ENCODE measurements around the gene DUS4L. TPM values are rescaled to one million over a fixed set of nuclear protein-coding genes. Genes with fewer than 3 reads are reported as not detected.

The DUS4L gene
- total and polyA plus RNA-seq, 2 of the 13 experiments (the other 11 are each of a cell fraction or from before 2014, with no cell fraction given) = 5.6 to 9.8 TPM

GRCh38 chr7:107579885-107580715 is 16.3 kb downstream of the DUS4L start, which contains the start of gene BCAP29 (continued):
- TF ChIP-seq ZNF574 (CRISPR knock-in tag; IDR thresholded peaks at IDR 0.05) (peak; percentile 82), THAP11 (CRISPR knock-in tag; IDR thresholded peaks at IDR 0.05) (peak; percentile 55), HINFP (CRISPR knock-in tag; IDR thresholded peaks at IDR 0.05; ENCODE audit: low read depth) (peak; percentile 36; the same call in 1 of the 2 replicates), ZNF510 (CRISPR knock-in tag; IDR thresholded peaks at IDR 0.05; ENCODE audit: low read depth) (no peak), TFAP4 (IDR thresholded peaks at IDR 0.05; ENCODE audit: borderline replicate concordance, low read depth) (peak; percentile 16; the same call in 1 of the 2 replicates), HNF4A (CRISPR knock-in tag; IDR thresholded peaks at IDR 0.05) (peak; percentile 24; the same call in 1 of the 2 replicates), MBD4 (IDR thresholded peaks at IDR 0.05; ENCODE audit: borderline replicate concordance, low read length) (no peak), PRPF4 (IDR thresholded peaks at IDR 0.05; ENCODE audit: low read depth, low read length, poor library complexity, severe bottlenecking) (no peak), SKI (IDR thresholded peaks at IDR 0.05; ENCODE audit: partially characterized antibody) (peak; percentile 87), CAMTA2 (CRISPR knock-in tag; IDR thresholded peaks at IDR 0.05; ENCODE audit: borderline replicate concordance) (no peak), ETV6 (CRISPR knock-in tag; conservative IDR thresholded peaks at IDR 0.05) (no peak), ZNF598 (CRISPR knock-in tag; IDR thresholded peaks at IDR 0.05; ENCODE audit: borderline replicate concordance) (no peak), PAF1 (CRISPR knock-in tag; IDR thresholded peaks at IDR 0.05) (no peak), ZNF644 (CRISPR knock-in tag; IDR thresholded peaks at IDR 0.05; ENCODE audit: low read depth) (no peak), ZNF7 (CRISPR knock-in tag; IDR thresholded peaks at IDR 0.05) (no peak), NONO (IDR thresholded peaks at IDR 0.05) (no peak), NONO (CRISPR knock-in tag; conservative IDR thresholded peaks at IDR 0.05) (no peak), MTA1 (CRISPR knock-in tag; IDR thresholded peaks at IDR 0.05; ENCODE audit: borderline replicate concordance) (no peak)
- TF ChIP-seq, protein P1, sequence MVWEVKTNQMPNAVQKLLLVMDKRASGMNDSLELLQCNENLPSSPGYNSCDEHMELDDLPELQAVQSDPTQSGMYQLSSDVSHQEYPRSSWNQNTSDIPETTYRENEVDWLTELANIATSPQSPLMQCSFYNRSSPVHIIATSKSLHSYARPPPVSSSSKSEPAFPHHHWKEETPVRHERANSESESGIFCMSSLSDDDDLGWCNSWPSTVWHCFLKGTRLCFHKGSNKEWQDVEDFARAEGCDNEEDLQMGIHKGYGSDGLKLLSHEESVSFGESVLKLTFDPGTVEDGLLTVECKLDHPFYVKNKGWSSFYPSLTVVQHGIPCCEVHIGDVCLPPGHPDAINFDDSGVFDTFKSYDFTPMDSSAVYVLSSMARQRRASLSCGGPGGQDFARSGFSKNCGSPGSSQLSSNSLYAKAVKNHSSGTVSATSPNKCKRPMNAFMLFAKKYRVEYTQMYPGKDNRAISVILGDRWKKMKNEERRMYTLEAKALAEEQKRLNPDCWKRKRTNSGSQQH (CRISPR knock-in tag; IDR thresholded peaks at IDR 0.05; ENCODE audit: low read depth) = no peak
- TF ChIP-seq, protein P2, sequence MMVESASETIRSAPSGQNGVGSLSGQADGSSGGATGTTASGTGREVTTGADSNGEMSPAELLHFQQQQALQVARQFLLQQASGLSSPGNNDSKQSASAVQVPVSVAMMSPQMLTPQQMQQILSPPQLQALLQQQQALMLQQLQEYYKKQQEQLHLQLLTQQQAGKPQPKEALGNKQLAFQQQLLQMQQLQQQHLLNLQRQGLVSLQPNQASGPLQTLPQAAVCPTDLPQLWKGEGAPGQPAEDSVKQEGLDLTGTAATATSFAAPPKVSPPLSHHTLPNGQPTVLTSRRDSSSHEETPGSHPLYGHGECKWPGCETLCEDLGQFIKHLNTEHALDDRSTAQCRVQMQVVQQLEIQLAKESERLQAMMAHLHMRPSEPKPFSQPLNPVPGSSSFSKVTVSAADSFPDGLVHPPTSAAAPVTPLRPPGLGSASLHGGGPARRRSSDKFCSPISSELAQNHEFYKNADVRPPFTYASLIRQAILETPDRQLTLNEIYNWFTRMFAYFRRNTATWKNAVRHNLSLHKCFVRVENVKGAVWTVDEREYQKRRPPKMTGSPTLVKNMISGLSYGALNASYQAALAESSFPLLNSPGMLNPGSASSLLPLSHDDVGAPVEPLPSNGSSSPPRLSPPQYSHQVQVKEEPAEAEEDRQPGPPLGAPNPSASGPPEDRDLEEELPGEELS (CRISPR knock-in tag; IDR thresholded peaks at IDR 0.05) = peak; percentile 10; the same call in 1 of the 2 replicates
